IMR-90 (cell line): ENCODE measurements around the gene ELL3. TPM values are rescaled to one million over a fixed set of nuclear protein-coding genes. Genes with fewer than 3 reads are reported as not detected.

Experiments
- ATAC-seq: fragments of 200-7000 bp; cut with Tn5 transposase; 2 replicates; pipeline ENCODE4 v1.9.1; 2020; ENCODE audit warnings: low read depth, mild to moderate bottlenecking, moderate library complexity
- BruUV-seq: library from RNA; stranded (reverse); fragments of 400-500 nt; replicated peaks from 2 replicates; lab custom pipeline; 2021; lab: Mats Ljungman, UMichigan
- CTCF ChIA-PET: fragments of 300-600 bp; formaldehyde crosslinking; extraction: SDS; loops from one replicate; lab custom pipeline; 2021; ENCODE audit warnings: antibody characterized with exemption; lab: Yijun Ruan, JAX
- POLR2A ChIA-PET: fragments of 300-600 bp; sonication (Branson Sonifier 250); formaldehyde crosslinking; loops from one replicate; lab custom pipeline; 2022; ENCODE audit warnings: antibody characterized with exemption; ENCODE audit not compliant: unreplicated experiment; lab: Charles Lee
- DNase-seq: peaks from one replicate; pipeline ENCODE4 v3.0.0; 2013
- H2AFZ ChIP-seq: replicated peaks from 2 replicates; pipeline ENCODE3; 2013; ENCODE audit warnings: low read length, mild to moderate bottlenecking; ENCODE audit not compliant: poor library complexity
- H2AK5ac ChIP-seq: 2 replicates; pipeline ENCODE4 v1.6.1; 2013; ENCODE audit warnings: low read depth, low read length, inconsistent platforms
- H2AK9ac ChIP-seq: replicated peaks from 2 replicates; pipeline ENCODE3; 2013; ENCODE audit warnings: mild to moderate bottlenecking, low read depth, low read length, moderate library complexity; ENCODE audit not compliant: poor library complexity
- H2BK120ac ChIP-seq: 2 replicates; pipeline ENCODE4 v1.6.1; 2013; ENCODE audit warnings: low read depth, low read length, inconsistent platforms
- H2BK15ac ChIP-seq: 3 replicates; pipeline ENCODE4 v1.6.1; 2013; ENCODE audit warnings: low read depth, low read length, inconsistent platforms
- H2BK20ac ChIP-seq: 2 replicates; pipeline ENCODE4 v1.6.1; 2013; ENCODE audit warnings: low read depth, mild to moderate bottlenecking, inconsistent platforms, low read length, moderate library complexity
- H2BK5ac ChIP-seq: 2 replicates; pipeline ENCODE4 v1.6.1; 2013; ENCODE audit warnings: mild to moderate bottlenecking, low read depth, low read length, inconsistent platforms; ENCODE audit not compliant: poor library complexity, severe bottlenecking
- H3K14ac ChIP-seq: replicated peaks from 2 replicates; pipeline ENCODE4 v1.6.1; 2013; ENCODE audit warnings: low read depth, low read length, inconsistent platforms
- H3K18ac ChIP-seq: 2 replicates; pipeline ENCODE4 v1.6.1; 2013; ENCODE audit warnings: low read depth, low read length, control low read depth
- H3K23ac ChIP-seq: 2 replicates; pipeline ENCODE4 v1.6.1; 2013; ENCODE audit warnings: low read depth, low read length, inconsistent platforms
- H3K27ac ChIP-seq: 2 replicates; pipeline ENCODE4 v1.5.1; 2013; ENCODE audit warnings: mild to moderate bottlenecking, control low read depth, low read length; ENCODE audit not compliant: insufficient read depth
- H3K27me3 ChIP-seq: 2 replicates; pipeline ENCODE4 v1.6.1; 2013; ENCODE audit warnings: low read length; ENCODE audit not compliant: control insufficient read depth, insufficient read depth
- H3K36me3 ChIP-seq: 2 replicates; pipeline ENCODE4 v1.6.1; 2013; ENCODE audit warnings: low read length, mixed read lengths; ENCODE audit not compliant: control insufficient read depth, insufficient read depth
- H3K4ac ChIP-seq: 2 replicates; pipeline ENCODE4 v1.6.1; 2013; ENCODE audit warnings: low read depth, low read length, inconsistent platforms
- H3K4me1 ChIP-seq: 2 replicates; pipeline ENCODE4 v1.6.1; 2013; ENCODE audit warnings: low read length, mixed read lengths; ENCODE audit not compliant: control insufficient read depth, insufficient read depth
- H3K4me2 ChIP-seq: 2 replicates; pipeline ENCODE4 v1.6.1; 2013; ENCODE audit warnings: low read depth, mild to moderate bottlenecking, control low read depth, low read length, moderate library complexity
- H3K4me3 ChIP-seq: 2 replicates; pipeline ENCODE4 v1.5.1; 2013; ENCODE audit warnings: low read depth, mild to moderate bottlenecking, control low read depth, low read length, moderate library complexity; ENCODE audit not compliant: insufficient read depth
- H3K56ac ChIP-seq: 2 replicates; pipeline ENCODE4 v1.6.1; 2013; ENCODE audit warnings: low read length, inconsistent platforms; ENCODE audit not compliant: insufficient read depth; ENCODE audit errors: extremely low read depth
- H3K79me1 ChIP-seq, 2 experiments: 2 replicates each; pipeline ENCODE4 v1.6.1; 2013; ENCODE audit warnings: low read length in 2 of 2, inconsistent platforms in 1 of 2, low read depth in 1 of 2
- H3K9ac ChIP-seq: 2 replicates; pipeline ENCODE4 v1.6.1; 2013; ENCODE audit warnings: low read depth, low read length, control low read depth
- H3K9me1 ChIP-seq: 2 replicates; pipeline ENCODE4 v1.6.1; 2013; ENCODE audit warnings: low read length, inconsistent platforms; ENCODE audit not compliant: insufficient read depth
- H3K9me3 ChIP-seq: 2 replicates; pipeline ENCODE4 v1.6.1; 2013; ENCODE audit warnings: low read length; ENCODE audit not compliant: control insufficient read depth, insufficient read depth
- H4K20me1 ChIP-seq: 2 replicates; pipeline ENCODE4 v1.6.1; 2013; ENCODE audit warnings: low read length, inconsistent platforms; ENCODE audit not compliant: insufficient read depth
- H4K5ac ChIP-seq: 2 replicates; pipeline ENCODE4 v1.6.1; 2013; ENCODE audit warnings: mild to moderate bottlenecking, low read depth, low read length, control low read depth
- H4K8ac ChIP-seq, 2 experiments: 2 replicates each; pipeline ENCODE4 v1.6.1; 2013; ENCODE audit warnings: low read depth in 2 of 2, low read length in 2 of 2, control low read depth in 1 of 2, inconsistent platforms in 1 of 2
- H4K91ac ChIP-seq: 2 replicates; pipeline ENCODE4 v1.6.1; 2013; ENCODE audit warnings: low read depth, low read length, inconsistent platforms; ENCODE audit not compliant: insufficient read depth
- BHLHE40 ChIP-seq: fragments of 150-350 bp; IDR thresholded peaks from 2 replicates; pipeline ENCODE4 v1.6.1; 2016; ENCODE audit warnings: mild to moderate bottlenecking, low read depth, low read length
- CEBPB ChIP-seq: IDR thresholded peaks from 2 replicates; pipeline ENCODE4 v1.6.1; 2012; ENCODE audit warnings: low read depth, low read length, improper control_type of control experiment
- CHD1 ChIP-seq: IDR thresholded peaks from 2 replicates; pipeline ENCODE4 v1.6.1; 2012; ENCODE audit warnings: low read depth, low read length, improper control_type of control experiment
- FOS ChIP-seq: fragments of 150-350 bp; IDR thresholded peaks from 2 replicates; pipeline ENCODE4 v1.6.1; 2016; ENCODE audit warnings: low read depth, low read length
- MAFK ChIP-seq: IDR thresholded peaks from 2 replicates; pipeline ENCODE4 v1.6.1; 2012; ENCODE audit warnings: low read depth, low read length, improper control_type of control experiment
- MAZ ChIP-seq: IDR thresholded peaks from 2 replicates; pipeline ENCODE4 v1.6.1; 2012; ENCODE audit warnings: low read depth, mild to moderate bottlenecking, low read length, improper control_type of control experiment, moderate library complexity, borderline replicate concordance
- MXI1 ChIP-seq: IDR thresholded peaks from 2 replicates; pipeline ENCODE4 v1.6.1; 2012; ENCODE audit warnings: low read depth, mild to moderate bottlenecking, low read length, moderate library complexity, borderline replicate concordance
- NFE2L2 ChIP-seq: fragments of 150-350 bp; IDR thresholded peaks from 2 replicates; pipeline ENCODE4 v1.6.1; 2016; ENCODE audit warnings: low read depth, mild to moderate bottlenecking, low read length
- POLR2A ChIP-seq: IDR thresholded peaks from 2 replicates; pipeline ENCODE4 v1.6.1; 2012; ENCODE audit warnings: mild to moderate bottlenecking, low read depth, low read length
- RAD21 ChIP-seq: IDR thresholded peaks from 2 replicates; pipeline ENCODE4 v1.6.1; 2012; ENCODE audit warnings: low read length, improper control_type of control experiment
- RCOR1 ChIP-seq: IDR thresholded peaks from 2 replicates; pipeline ENCODE4 v1.6.1; 2012; ENCODE audit warnings: mild to moderate bottlenecking, low read length, improper control_type of control experiment; ENCODE audit not compliant: insufficient replicate concordance
- RFX5 ChIP-seq: IDR thresholded peaks from 2 replicates; pipeline ENCODE4 v1.8.0; 2012; ENCODE audit warnings: low read depth, mild to moderate bottlenecking, low read length, moderate library complexity
- SMC3 ChIP-seq: fragments of 150-350 bp; IDR thresholded peaks from 2 replicates; pipeline ENCODE4 v1.6.1; 2016; ENCODE audit warnings: low read depth, mild to moderate bottlenecking, antibody characterized with exemption, low read length, moderate library complexity
- WGBS, 2 experiments: methylation state at CpG; one replicate each; pipeline versions ENCODE4 v1.1.5 to v1.1.7; 2013; ENCODE audit warnings: missing lambda C conversion rate in 2 of 2; ENCODE audit not compliant: insufficient read length in 1 of 2; ENCODE audit errors: extremely low coverage in 2 of 2; 5-methylcytosine and 5-hydroxymethylcytosine counted together
- dilution Hi-C: fragments of 300-500 bp; cut with HindIII; formaldehyde crosslinking; loops from one replicate; pipeline ENCODE4 v1.14.3; 2018; ENCODE audit warnings: low sequenced_read_pairs; ENCODE audit not compliant: unreplicated experiment
- in situ Hi-C: fragments of 300-500 bp; cut with MboI; formaldehyde crosslinking; loops from 3 replicates; pipeline ENCODE4 v1.14.3; 2019; ENCODE audit warnings: low sequenced_read_pairs, inconsistent platforms, mixed read lengths
- intact Hi-C: fragments of 100-400 bp; cut with micrococcal nuclease; formaldehyde crosslinking; loops from 2 replicates; pipeline ENCODE4 v1.10.0; 2022
- polyA plus RNA-seq, 3 experiments: library from polyadenylated mRNA; depleted of rRNA; stranded (reverse); fragments of >200 nt; gene quantifications; 2 replicates each; pipeline ENCODE4 v1.2.3, GENCODE V29; 2012; ENCODE audit warnings: low replicate concordance in 1 of 3
- total RNA-seq: library from RNA; depleted of rRNA; stranded (reverse); fragments of >200 nt; gene quantifications from 2 replicates; pipeline ENCODE4 v1.2.3, GENCODE V29; 2012
- TF ChIP-seq, protein P1 (sequence below): conservative IDR thresholded peaks from 2 replicates; pipeline ENCODE4 v1.5.1; 2012; ENCODE audit warnings: mild to moderate bottlenecking, low read depth, low read length, improper control_type of control experiment
- TF ChIP-seq, protein P2 (sequence below): fragments of 150-350 bp; IDR thresholded peaks from 2 replicates; pipeline ENCODE4 v1.6.1; 2017; ENCODE audit warnings: mild to moderate bottlenecking, antibody characterized with exemption, low read length, low read depth
- TF ChIP-seq, protein P3 (sequence below): fragments of 150-350 bp; IDR thresholded peaks from 2 replicates; pipeline ENCODE4 v1.6.1; 2016; ENCODE audit warnings: low read depth, mild to moderate bottlenecking, low read length, moderate library complexity, borderline replicate concordance

The ELL3 gene
- total and polyA plus RNA-seq, 2 of the 4 experiments (the other 2 are of a cell fraction) = 1.2 to 1.6 TPM

DNA sequence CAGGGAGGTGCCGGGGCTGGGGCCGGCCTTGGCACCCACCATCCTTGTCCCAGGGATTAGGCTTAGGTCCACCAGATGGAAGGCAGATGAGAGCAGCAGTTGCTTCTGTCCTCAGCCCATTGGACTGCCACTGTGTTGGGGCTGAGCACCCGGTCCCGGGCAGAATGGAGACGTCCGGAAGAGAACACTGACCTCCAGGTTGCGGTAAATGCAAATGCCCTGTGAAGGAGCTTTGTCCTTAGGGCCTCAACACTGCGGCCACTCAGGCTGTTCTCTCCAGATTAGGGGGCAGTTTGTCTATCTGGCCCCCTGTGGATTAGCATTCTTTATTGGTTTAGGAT lies 23.1 kb upstream of the ELL3 start, which contains the start of gene SERINC4:
Gene SERINC4, minus strand, starts transcription at position 276 of the 341 bp plus-strand sequence. Its CDS starts 234 bp downstream, at position 42.
- peak within 1 kb of the TSS; percentile 91 for H2AK5ac ChIP-seq
- in situ Hi-C loops (no loop called here), dilution Hi-C loops (no loop called here), intact Hi-C loops (no loop called here)
- peak within 1 kb of the TSS; percentile 46 for H2BK20ac ChIP-seq
- H3K4me2 ChIP-seq = peak within 1 kb of the TSS; percentile 98
- no TSS peak for BruUV-seq
- no peaks in the 10 kb centered on the region for H3K9me3 ChIP-seq
- peak within 1 kb of the TSS; percentile 82 for H4K5ac ChIP-seq
- peaks cover 16 to 64% of the 10 kb centered on the region in 2 experiments for H3K79me1 ChIP-seq
- H3K36me3 ChIP-seq = peaks cover 47% of the 10 kb centered on the region
- H2BK120ac ChIP-seq = peak within 1 kb of the TSS; percentile 20; the same call in 1 of the 2 replicates
- 90% methylated on average over 4 of the region's 8 CpGs; no CpG with 5 or more reads in 1 of the 2 experiments for WGBS, 2 experiments
- no peak for DNase-seq
- CTCF ChIA-PET = no interaction called here
- peak within 1 kb of the TSS; percentile 91 for H2AFZ ChIP-seq
- peak within 1 kb of the TSS; percentile 80 for H2BK5ac ChIP-seq
- peaks cover 19% of the 10 kb centered on the region for H3K9me1 ChIP-seq
- H4K91ac ChIP-seq = peak within 1 kb of the TSS; percentile 71
- no peak for TF ChIP-seq CEBPB
- TF ChIP-seq RCOR1 = no peak
- TF ChIP-seq FOS = no peak
- TF ChIP-seq SMC3 = no peak
- no peak for TF ChIP-seq POLR2A
- no peak for TF ChIP-seq MAFK
- no peak for TF ChIP-seq CHD1
- no peak for TF ChIP-seq MAZ
- TF ChIP-seq, protein P1, sequence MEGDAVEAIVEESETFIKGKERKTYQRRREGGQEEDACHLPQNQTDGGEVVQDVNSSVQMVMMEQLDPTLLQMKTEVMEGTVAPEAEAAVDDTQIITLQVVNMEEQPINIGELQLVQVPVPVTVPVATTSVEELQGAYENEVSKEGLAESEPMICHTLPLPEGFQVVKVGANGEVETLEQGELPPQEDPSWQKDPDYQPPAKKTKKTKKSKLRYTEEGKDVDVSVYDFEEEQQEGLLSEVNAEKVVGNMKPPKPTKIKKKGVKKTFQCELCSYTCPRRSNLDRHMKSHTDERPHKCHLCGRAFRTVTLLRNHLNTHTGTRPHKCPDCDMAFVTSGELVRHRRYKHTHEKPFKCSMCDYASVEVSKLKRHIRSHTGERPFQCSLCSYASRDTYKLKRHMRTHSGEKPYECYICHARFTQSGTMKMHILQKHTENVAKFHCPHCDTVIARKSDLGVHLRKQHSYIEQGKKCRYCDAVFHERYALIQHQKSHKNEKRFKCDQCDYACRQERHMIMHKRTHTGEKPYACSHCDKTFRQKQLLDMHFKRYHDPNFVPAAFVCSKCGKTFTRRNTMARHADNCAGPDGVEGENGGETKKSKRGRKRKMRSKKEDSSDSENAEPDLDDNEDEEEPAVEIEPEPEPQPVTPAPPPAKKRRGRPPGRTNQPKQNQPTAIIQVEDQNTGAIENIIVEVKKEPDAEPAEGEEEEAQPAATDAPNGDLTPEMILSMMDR = no peak
- TF ChIP-seq, protein P2, sequence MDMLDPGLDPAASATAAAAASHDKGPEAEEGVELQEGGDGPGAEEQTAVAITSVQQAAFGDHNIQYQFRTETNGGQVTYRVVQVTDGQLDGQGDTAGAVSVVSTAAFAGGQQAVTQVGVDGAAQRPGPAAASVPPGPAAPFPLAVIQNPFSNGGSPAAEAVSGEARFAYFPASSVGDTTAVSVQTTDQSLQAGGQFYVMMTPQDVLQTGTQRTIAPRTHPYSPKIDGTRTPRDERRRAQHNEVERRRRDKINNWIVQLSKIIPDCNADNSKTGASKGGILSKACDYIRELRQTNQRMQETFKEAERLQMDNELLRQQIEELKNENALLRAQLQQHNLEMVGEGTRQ = no peak
- no peak for TF ChIP-seq RAD21
- TF ChIP-seq, protein P3, sequence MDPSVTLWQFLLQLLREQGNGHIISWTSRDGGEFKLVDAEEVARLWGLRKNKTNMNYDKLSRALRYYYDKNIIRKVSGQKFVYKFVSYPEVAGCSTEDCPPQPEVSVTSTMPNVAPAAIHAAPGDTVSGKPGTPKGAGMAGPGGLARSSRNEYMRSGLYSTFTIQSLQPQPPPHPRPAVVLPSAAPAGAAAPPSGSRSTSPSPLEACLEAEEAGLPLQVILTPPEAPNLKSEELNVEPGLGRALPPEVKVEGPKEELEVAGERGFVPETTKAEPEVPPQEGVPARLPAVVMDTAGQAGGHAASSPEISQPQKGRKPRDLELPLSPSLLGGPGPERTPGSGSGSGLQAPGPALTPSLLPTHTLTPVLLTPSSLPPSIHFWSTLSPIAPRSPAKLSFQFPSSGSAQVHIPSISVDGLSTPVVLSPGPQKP = no peak
- TF ChIP-seq MXI1 = no peak
- TF ChIP-seq BHLHE40 = no peak
- no peak for TF ChIP-seq NFE2L2
- TF ChIP-seq RFX5 = no peak
- peaks cover 27% of the 10 kb centered on the region for H4K20me1 ChIP-seq
- H3K4ac ChIP-seq = peak within 1 kb of the TSS; percentile 84
- H2BK15ac ChIP-seq = peak within 1 kb of the TSS; percentile 46; the same call in 1 of the 3 replicates
- H3K27me3 ChIP-seq = no peaks in the 10 kb centered on the region
- H3K4me3 ChIP-seq = peak within 1 kb of the TSS; percentile 80
- peak within 1 kb of the TSS; percentile 77 to 94 for H4K8ac ChIP-seq
- POLR2A ChIA-PET = no interaction called here
- H3K4me1 ChIP-seq = peaks cover 10% of the 10 kb centered on the region
- H3K23ac ChIP-seq = peak within 1 kb of the TSS; percentile 77; the same call in 1 of the 2 replicates
- peak within 1 kb of the TSS; percentile 91 for H3K14ac ChIP-seq
- peak within 1 kb of the TSS; percentile 22 for H3K18ac ChIP-seq
- peak within 1 kb of the TSS; percentile 92 for H3K9ac ChIP-seq
- H2AK9ac ChIP-seq = peak within 1 kb of the TSS; percentile 83
- peak within 1 kb of the TSS; percentile 78 for H3K27ac ChIP-seq
- H3K56ac ChIP-seq = peak within 1 kb of the TSS; percentile 42
- no peak for ATAC-seq
